HG03196 (cell line): ENCODE measurements around the gene ERF.
A peak's percentile ranks its signal among the peaks of the same experiment; 100 is the strongest.
"Not testable (repeated sequence)": the region's sequence is repeated elsewhere in the genome, so short reads cannot be mapped to it uniquely, and the experiment has no call there.

Experiments used
- ATAC-seq: cut with Tn5 transposase; IDR thresholded peaks from one replicate; pipeline ENCODE4 v1.9.1; 2021; ENCODE audit not compliant: unreplicated experiment

The ERF gene

DNA sequence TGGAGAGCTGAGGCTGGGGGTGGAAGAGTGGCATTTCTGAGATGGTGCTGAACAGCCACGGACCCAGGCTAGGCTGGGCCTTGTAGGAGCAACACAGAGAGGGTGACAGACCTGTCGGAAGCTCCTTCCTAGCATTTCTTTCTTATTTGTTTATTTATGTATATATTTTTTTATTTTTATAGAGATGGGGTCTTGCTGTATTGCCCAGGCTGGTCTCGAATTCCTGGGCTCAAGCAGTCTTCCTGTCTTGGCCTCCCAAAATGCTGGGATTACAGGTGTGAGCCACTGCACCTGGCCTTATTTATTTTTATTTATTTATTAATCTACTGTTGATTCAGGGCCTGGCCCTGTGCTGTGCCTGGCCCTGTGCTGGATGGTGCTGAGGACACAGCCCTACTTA, 20.6 kb upstream of the ERF start:
- no peak for ATAC-seq

DNA sequence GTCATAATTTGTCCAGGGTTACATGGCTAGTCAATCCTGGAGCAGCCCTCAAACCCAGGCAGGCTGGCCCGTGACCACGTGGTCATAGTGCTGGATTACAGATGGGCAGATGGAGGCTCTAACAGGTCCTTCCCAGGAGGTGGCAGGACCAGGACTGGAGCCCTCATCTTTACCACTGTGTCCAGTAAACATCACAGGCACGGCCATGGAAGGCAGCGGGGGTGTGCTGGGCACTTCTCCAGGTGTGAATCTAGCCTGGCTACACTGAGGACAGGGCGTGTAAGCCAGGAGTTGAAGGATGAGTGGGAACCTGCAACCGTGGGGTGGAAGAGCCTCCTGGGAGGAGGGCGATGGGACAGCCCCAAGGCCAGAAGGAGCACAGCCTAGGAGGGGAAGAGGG, 20.2 kb upstream of the ERF start:
- ATAC-seq, result no peak

DNA sequence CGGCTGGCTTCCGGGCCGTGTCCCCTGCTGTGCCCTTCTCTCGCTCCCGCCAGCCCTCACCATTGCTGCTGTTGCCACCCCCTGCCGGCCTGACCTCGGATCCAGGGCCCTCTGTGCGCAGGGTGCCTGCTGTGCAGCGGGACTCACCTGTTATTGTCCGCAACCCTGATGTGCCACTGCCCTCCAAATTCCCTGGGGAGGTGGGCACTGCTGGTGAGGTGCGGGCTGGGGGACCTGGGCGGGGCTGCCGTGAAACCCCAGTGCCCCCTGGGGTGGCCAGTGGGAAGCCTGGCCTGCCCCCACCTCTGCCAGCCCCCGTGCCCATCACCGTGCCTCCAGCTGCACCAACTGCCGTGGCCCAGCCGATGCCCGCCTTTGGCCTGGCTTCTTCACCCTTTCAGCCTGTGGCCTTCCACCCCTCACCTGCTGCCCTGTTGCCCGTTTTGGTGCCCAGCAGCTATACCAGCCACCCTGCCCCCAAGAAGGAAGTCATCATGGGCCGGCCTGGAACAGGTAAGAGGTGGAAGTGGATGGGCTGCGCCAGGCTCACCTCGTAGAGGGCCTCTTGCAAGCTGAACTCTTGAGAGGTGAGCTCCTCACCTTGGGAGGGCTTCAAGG, 19.2 kb upstream of the ERF start:
- ATAC-seq, result no peak

DNA sequence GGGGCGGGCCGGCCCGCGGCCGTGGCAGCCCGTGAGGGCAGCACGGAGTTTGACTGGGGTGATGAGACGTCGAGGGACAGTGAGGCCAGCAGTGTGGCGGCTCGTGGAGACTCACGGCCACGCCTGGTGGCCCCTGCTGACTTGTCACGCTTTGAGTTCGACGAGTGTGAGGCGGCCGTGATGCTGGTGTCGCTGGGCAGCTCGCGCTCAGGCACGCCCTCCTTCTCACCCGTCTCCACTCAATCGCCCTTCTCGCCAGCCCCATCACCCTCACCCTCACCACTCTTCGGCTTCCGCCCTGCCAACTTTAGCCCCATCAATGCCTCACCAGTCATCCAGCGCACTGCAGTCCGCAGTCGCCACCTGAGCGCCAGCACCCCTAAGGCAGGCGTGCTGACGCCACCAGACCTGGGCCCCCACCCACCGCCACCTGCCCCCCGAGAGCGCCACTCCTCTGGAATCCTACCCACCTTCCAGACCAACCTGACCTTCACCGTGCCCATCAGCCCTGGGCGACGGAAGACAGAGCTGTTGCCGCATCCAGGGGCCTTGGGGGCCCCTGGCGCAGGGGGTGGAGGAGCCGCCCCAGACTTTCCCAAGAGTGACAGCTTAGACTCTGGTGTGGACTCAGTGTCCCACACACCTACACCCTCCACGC, 18.6 kb upstream of the ERF start:
- no peak for ATAC-seq

DNA sequence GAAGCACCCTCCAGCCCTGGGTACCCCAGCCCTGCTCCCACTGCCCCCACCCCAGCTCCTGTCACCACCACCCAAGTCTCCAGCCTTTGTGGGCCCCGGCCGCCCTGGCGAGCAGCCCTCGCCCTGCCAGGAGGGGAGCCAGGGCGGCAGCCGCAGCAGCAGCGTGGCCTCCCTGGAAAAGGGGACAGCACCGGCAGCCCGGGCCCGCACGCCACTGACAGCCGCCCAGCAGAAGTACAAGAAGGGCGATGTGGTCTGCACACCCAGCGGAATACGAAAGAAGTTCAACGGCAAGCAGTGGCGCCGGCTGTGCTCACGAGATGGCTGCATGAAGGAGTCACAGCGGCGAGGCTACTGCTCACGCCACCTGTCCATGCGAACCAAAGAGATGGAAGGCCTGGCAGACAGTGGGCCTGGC, 18.1 kb upstream of the ERF start:
- no peak for ATAC-seq

DNA sequence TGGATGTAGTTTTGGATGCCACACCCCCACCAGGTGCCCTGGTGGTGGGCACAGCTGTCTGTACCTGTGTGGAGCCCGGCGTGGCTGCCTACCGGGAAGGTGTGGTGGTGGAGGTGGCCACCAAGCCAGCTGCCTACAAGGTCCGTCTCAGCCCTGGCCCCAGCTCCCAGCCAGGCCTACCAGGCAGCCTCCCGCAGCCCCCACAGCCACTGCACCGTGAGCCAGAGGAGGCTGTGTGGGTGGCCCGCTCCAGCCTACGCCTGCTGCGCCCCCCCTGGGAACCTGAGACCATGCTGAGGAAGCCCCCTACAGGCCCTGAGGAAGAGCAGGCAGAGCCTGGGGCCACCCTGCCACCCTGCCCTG, 17.6 kb upstream of the ERF start:
- ATAC-seq, result no peak

DNA sequence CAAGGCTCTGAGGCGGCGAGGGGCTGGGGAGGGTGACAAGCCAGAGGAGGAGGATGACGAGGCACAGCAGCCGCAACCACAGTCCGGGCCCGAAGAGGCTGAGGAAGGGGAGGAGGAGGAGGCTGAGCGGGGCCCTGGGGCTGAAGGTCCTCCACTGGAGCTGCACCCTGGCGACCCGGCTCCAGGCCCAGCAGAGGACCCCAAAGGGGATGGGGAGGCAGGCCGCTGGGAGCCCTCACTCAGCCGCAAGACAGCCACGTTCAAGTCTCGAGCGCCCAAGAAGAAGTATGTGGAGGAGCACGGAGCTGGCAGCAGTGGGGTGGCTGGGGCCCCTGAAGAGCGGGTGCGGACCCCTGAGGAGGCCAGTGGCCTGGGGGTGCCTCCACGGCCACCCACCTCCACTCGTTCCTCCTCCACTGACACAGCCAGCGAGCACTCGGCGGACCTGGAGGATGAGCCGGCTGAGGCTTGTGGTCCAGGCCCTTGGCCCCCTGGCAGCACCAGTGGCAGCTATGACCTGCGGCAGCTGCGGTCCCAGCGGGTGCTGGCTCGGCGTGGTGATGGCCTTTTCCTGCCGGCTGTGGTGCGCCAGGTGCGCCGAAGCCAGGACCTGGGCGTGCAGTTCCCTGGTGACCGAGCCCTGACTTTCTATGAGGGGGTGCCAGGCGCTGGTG, 17.1 kb upstream of the ERF start:
- no peak for ATAC-seq

DNA sequence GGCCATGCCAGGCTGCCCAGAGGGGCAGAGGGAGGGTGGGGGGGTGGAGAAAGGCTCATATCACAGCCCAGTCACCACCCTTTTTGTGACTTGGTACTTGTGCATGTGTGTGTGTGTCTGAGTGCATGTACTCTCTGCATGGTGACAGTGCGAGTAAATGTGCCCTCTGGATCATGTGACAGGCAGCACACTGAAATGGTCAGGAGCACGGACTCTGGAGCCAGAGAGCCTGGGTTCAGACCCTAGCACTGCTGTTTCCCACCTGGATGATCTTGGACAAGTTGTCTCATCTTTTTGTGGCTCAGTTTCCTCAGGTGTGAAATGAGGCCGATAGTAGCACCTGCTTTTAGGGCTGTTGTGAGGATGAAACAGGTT, 16.1 kb upstream of the ERF start:
- no peak for ATAC-seq

DNA sequence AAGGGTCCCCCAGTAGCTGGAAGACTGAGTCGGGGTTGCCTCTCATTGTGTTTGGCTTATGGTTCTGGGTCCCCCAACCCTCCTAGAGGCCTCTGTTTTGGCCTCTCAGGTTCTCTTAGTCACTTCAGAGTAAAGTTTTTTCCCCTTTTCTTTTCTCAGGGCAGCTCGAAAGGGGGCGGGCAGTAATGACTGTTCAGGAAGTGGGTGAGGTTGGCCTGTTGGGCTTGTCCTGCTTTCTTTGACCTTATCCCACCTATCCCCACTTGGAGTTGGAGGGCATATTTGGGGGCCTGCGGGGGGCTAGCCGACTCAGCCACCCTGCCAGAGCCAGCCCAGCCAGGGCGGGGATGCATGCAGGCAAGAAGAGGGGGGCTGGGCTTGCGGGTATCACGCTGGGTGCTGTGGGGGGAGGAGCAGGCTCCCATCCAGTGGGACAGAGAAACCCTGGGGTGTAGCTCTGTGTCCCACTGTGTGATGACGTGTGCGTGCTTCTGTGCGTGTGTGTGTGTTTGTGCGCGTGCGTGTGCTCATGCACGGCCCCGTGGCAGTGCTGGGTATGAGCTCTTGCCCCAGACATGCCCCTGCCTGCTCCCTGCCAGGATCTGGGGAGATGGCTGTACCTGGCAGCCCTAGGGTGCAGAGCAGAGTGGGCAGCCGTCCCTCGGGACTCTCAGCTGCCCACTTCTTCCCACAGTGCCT, 15.6 kb upstream of the ERF start:
- ATAC-seq, result no peak

DNA sequence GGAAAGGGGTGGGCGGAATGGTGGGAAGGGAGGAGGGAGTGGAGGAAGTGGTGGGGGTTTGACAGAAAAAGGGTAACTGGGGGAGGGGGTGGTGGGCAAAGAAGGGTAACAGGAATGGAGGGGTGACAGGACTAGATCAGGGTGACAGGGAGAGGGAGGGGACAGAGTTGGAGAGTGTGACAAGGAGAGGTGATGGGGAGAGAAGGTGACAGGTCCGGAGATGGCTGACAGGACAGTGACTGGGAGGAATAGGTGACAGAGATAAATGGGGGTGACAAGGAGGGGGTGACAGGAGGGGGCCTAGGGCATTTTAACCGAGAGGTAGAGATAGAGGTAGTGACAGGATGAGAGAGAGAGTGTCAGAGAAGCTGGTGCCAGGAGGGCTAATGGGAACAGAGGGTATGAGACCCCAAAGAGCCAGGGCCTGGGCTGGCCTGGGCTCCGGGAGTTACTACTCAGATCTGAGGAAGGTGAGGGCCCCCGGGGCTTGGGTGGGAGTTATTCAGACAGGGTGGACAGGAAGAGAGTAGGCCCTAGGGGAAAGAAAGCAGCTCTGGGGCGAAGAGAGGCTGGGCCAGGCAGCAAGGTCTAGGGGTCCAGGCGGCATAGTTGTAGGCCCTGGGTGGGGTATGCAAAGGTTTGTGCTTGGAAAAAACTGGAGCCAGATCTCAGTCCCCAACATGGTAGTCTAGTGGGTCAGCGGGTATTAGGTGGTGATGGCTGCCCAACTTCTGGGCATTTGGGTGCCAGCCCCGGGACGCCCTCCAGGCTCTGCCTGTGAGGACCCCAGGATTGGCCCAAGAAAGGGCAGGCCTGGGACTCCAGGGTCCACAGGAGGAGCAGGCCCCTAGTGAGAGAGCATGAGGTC, 14.8 kb upstream of the ERF start:
- ATAC-seq, result no peak

DNA sequence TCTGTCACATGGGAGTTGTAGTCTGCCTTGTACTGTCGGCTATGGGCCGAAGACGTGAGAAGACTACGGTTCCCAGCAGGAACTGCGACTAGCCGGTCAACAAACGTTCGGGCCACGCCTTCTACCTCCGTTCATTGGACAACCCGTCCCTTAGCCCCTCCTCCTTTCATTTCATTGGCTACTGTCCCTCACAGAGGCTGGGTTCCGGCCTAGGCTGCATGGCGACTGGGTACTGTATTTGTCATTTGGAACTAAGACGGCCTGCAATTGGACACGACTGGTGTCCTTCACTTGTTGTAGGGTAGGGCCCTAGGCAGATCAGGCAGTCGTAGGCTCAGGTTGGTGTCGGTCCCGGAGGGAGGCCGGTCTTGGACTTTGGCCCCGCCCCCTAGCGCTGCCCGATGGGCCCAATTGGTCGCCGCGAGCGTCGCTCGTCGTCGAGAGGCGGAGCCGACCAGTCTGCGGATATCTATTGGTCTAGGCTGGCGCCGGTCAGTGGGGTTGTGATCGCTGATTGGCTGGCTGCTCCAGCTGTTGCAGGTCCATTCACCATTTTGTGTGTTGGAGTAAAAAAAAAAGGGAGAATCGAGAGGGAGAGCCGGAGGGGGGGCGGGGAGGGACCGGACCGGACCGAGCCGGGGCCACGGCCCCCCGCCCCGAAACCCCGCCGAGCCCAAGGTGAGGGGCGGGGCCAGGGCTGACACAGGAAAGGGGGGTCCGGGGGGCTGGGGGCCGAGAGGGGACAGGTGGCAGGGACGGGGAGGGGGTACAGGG, 14.0 kb upstream of the ERF start, which contains the start of gene CIC:
Gene CIC, plus strand, starts transcription at position 549 of the 774 bp plus-strand sequence. CDS start 2,532 bp downstream, outside the sequence.
- peak; percentile 79 for ATAC-seq

DNA sequence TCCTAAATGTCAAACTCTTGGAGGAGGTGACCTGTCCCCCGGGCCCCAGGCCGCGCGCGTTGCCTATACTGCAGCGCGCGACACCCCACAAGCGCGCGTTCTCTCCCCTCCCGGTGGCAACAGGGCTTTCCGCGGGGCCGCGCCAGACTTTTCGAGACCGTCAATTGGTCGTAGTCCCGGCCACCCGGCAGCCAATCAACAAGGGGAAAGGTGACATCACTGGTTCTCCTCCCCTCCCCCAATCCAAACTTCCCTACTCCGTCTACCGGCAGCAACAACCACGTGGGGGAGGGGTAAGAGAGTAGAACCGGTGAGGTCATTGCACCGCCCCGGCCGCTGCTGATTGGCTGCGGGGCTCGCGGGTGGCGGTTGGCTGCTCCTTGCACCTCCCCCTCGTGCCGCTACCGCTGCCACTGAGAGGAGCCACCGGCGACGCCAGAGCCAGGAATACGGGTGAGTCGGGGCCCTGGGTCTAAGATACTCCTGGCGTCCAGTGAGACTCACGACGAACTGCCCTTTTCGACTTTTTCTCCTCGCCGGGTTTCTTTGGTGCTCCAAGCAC, 13.3 kb upstream of the ERF start:
- peak; percentile 60 for ATAC-seq

DNA sequence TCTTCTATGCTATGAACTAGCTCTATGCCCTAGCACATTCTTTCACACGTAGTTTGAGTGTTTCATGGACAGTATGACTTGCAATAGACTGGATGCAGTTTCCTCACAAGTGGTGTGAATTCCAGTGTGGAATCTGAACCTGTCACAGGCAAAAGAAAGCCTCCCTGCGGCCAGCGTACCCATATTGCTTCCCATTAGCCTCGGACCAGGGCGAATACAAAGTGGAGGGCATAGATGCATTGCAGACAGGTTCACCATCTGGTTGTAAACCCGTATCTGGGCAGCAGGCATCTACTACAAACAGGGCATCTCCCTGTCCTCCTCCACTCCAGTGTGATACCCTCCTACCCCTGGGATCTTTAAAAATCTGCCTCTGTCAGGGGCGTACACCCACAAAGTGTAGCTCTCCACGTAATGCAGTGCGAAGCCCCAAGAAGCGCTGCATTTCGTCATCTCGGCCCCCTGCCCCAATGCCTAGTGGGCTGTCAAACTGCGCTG, 12.8 kb upstream of the ERF start:
- no peak for ATAC-seq

DNA sequence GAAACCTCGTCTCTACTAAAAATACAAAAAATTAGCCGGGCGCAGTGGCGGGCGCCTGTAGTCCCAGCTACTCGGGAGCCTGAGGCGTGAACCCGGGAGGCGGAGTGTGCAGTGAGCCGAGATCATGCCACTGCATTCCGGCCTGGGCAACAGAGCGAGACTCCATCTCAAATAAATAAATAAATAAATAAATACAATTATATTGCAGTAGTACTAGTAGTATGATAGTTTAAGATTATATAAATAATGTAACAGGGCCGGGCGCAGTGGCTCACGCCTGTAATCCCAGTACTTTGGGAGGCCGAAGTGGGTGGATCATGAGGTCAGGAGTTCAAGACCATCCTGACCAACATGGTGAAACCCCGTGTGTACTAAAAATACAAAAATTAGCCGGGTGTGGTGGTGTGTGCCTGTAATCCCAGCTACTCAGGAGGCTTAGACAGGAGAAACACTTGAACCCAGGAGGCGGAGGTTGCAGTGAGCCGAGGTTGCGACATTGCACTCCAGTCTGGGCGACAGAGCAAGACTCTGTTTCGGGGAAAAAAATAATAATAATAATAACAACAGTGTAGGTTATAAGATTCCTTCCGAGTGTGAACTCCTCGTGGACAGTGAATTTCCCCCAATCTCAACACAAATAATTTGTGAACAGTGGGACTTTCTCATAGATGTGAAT, 12.1 kb upstream of the ERF start:
- ATAC-seq, result not testable (repeated sequence)

DNA sequence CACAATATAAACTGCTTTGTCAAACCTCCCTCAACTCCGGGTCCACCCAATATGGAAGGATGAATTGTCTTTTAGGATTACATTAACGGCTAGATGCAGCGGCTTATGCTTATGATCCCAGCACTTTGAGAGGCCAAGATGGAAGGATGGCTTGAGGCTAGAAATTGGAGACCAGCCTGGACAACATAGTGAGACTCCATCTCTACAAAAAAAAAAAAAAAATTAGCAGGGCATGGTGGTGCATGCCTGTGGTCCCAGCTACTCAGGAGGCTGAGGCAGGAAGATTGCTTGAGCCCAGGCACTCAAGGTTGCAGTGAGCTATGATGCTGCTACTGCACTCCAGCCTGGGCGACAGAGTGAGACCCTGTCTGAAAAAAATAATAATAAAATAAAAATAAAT, 11.2 kb upstream of the ERF start:
- not testable (repeated sequence) for ATAC-seq

DNA sequence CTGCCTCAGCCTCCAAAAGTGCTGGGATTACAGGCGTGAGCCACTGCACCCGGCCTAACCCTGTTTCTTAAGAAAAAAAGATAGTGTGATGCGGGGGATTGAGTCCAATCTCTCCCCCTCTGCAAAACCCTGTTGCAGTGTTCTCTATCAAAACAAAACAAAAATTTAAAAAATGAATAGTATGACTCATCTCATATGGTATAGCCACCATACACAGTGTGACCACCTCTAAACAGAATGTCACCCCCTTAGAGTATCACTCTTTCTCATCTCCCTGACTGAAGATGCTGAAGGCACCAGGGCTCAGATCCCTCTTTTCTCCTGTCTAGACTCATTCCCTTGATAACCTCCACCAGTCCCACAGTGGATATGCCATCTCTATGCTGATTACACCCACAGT, 6.8 kb upstream of the ERF start:
- ATAC-seq, result no peak

DNA sequence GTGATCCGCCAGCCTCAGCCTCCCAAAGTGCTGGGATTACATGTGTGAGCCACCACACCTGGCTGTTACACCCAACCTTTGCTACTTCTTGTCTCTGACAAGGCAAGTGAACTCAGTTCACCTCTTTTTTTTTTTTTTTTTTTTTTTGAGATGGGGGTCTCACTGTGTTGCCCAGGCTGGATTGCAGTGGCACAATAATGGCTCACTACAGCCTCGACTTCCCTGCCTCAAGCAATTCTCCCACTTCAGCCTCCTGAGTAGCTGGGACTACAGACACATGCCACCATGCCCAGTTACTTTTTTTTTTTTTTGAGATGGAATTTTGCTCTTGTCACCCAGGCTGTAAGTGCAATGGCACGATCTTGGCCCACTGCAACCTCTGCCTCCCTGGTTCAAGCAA, 2.9 kb upstream of the ERF start:
- not testable (repeated sequence) for ATAC-seq

DNA sequence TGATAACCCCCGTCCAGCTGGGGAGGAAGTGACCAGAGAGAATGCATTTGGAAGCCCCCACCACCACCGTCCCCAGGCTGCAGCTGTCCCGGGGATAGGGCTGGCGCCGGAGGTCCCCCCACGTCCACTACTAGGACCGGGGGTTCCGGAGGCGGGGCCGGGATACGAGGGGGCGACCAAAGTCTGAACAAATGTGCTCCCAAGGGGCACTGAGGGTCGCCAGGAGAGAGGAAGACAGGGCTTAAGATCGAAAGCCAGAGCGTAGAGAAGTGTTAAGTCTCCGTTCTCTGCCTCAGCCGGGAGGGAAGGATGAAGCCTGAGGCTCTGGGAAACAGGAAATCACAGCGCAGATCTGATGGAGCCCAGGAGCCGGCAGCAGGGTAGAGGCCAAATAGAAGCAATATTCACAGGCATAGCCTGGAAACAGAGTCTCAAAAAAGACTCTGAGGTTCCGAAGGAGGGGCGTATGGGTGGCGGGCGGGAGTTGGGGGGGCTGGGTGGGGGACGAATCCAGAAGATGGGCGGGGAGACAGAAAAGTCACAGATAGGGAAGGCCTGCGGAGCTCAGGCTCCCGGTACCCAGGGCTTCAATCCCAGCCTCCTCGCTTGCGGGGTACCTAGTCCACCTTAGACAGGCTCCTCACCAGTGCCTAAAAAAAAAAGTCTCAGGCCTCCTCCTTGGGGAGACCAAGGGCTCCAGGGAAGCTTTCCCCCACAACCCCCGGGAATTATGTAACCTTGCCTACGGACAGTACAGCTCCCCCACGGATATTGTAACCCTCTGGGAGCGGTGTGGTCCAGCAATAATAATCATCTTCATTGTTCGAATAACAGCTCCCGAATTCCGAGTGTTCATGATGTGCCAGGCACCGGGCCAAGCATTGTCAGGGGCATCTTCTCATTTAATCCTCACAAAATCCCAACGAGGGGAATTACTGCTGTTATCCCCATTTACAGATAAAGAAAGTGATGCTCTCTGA, 1.1 kb upstream of the ERF start:
- ATAC-seq, result no peak
